Body of pancreas (tissue), 4 donors: ENCODE results near the gene CCDC136. TPM values are rescaled to one million over a fixed set of nuclear protein-coding genes. Genes with fewer than 3 reads are reported as not detected.
A peak's percentile ranks its signal among the peaks of the same experiment; 100 is the strongest.

Experiments
- ATAC-seq: fragments of 150-250 bp; one replicate; pipeline ENCODE4 v1.9.1; 2016
- DNase-seq, 4 donors: peaks; one replicate each; pipeline ENCODE4 v3.0.0-alpha.2; 2019
- H3K27ac ChIP-seq, 4 donors: fragments of 200-600 bp; sonication (generic); 1 replicate in 3 of 4; 2 replicates in 1 of 4; pipeline versions ENCODE4 v1.5.1 to v1.6.1; 2016 to 2019; ENCODE audit warnings: mild to moderate bottlenecking in 1 of 4, mixed read lengths in 1 of 4, moderate library complexity in 1 of 4
- H3K27me3 ChIP-seq, 2 donors: fragments of 200-600 bp; sonication (generic); one replicate each; pipeline ENCODE4 v1.6.0; 2016; ENCODE audit warnings: mild to moderate bottlenecking in 1 of 2
- H3K36me3 ChIP-seq, 2 donors: fragments of 200-600 bp; sonication (generic); replicated peaks in 1 of 2; 2 replicates each; pipeline ENCODE4 v1.5.1; 2016; ENCODE audit warnings: low read depth in 2 of 2; ENCODE audit not compliant: insufficient read depth in 1 of 2
- H3K4me1 ChIP-seq: fragments of 200-600 bp; sonication (generic); one replicate; pipeline ENCODE4 v1.6.0; 2016
- H3K4me3 ChIP-seq, 2 donors: fragments of 200-600 bp; sonication (generic); 1 replicate in 1 of 2; 2 replicates in 1 of 2; pipeline ENCODE4 v1.5.1; 2016 to 2019
- H3K9me3 ChIP-seq, 3 donors: fragments of 200-600 bp; sonication (generic); 1 replicate in 2 of 3; 2 replicates in 1 of 3; pipeline ENCODE4 v1.5.1; 2016
- CTCF ChIP-seq, 7 experiments: fragments of 450-650 bp in 4 of 7; fragments of 200-600 bp in 3 of 7; sonication (generic) in 3 of 7; IDR thresholded peaks; one replicate each; pipeline ENCODE4 v1.5.1; 2016 to 2019; ENCODE audit warnings: antibody characterized with exemption in 7 of 7
- POLR2A ChIP-seq, 3 donors: fragments of 450-650 bp; IDR thresholded peaks; one replicate each; pipeline ENCODE4 v1.6.1; 2016; ENCODE audit warnings: antibody characterized with exemption in 3 of 3, mild to moderate bottlenecking in 2 of 3
- WGBS, 2 donors: methylation state at CpG; one replicate each; pipeline ENCODE4 v1.1.5; 2017; 5-methylcytosine and 5-hydroxymethylcytosine counted together
- intact Hi-C: fragments of 100-400 bp; cut with DNase I; formaldehyde crosslinking; loops from one replicate; pipeline ENCODE4 v1.15.1; 2023
- total RNA-seq, 2 donors: library from RNA; depleted of rRNA; stranded (reverse); fragments of >200 nt; gene quantifications; one replicate each; pipeline ENCODE4 v1.1.0, GENCODE V29; 2016

CCDC136 gene
- total RNA-seq, 2 donors from 2014 or later = 0.99 to 3.6 TPM

DNA sequence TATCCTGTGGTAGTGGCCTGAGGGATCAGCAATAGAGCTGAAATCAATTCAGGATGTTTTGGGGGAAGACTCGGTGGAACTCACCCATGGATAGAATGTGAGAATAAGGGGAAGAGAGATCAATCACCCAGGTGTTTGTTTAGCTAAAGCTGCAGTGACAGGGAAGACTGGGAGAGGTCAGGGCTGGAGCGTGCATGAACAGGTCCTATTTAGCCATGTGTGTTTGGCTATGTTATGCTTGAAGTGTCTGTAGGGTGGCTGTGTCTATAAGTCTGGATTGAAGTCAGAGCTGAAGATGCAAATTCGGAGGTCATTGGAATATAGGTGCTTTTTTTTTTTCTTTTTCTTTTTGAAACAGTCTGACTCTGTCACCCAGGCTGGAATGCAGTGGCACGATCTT, 75.5 kb downstream of the CCDC136 start:
- TF ChIP-seq CTCF (IDR thresholded peaks at IDR 0.05) (no peak), POLR2A (IDR thresholded peaks at IDR 0.05) (no peak)
- intact Hi-C loops = no loop called here
- Histone ChIP-seq H3K36me3 (no peaks in the 10 kb centered on the region), H3K27ac (no peak overlapping the region), H3K27me3 (no peaks in the 10 kb centered on the region), H3K4me1 (peaks cover 33% of the 10 kb centered on the region), H3K9me3 (no peaks in the 10 kb centered on the region), H3K4me3 (no peak overlapping the region)
- ATAC-seq (no peak), DNase-seq (no peak)
- 88 to 90% methylated on average over 4 of the region's 4 CpGs for WGBS, 2 donors

GRCh38 chr7:128867842-128868623, 76.3 kb downstream of the CCDC136 start:
- DNase-seq (peak in 3 of 4 donors; percentile 24 to 51 (median 50)), ATAC-seq (no peak)
- no peak for TF ChIP-seq CTCF (IDR thresholded peaks at IDR 0.05)
- TF ChIP-seq POLR2A (IDR thresholded peaks at IDR 0.05) = no peak
- WGBS, 2 donors = 71 to 78% methylated on average over 11 of the region's 11 CpGs
- Histone ChIP-seq H3K27ac (no peak overlapping the region), H3K36me3 (no peaks in the 10 kb centered on the region), H3K27me3 (no peaks in the 10 kb centered on the region), H3K9me3 (no peaks in the 10 kb centered on the region), H3K4me1 (peaks cover 32% of the 10 kb centered on the region), H3K4me3 (no peak overlapping the region)
- intact Hi-C loops = no loop called here

DNA sequence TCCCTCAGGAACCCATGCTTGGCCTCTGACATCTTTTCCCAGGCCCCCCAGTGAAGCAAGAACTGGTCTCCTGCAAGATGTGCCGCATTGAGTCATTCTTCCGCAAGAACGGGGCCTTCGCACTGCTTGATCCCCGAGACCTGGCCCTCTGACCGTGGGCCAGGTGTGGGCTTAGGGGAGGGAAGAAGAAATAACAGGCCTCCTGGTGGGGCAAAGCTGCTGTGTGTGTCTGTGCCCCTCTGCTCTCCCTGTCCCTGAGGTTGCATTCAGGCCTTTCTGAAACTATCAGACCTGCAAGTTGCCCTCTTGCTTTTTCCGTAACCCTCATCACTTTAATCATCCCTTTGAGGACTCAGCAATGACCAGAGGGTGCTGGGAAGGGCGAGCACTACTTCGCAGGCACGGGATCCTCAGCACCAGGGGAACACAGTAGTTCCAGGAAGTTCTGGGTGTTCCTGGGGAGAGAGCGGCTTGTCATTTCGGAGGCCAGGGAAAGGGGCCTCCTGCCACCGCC, 76.9 kb downstream of the CCDC136 start:
- intact Hi-C loops = no loop called here
- Histone ChIP-seq H3K27me3 (no peaks in the 10 kb centered on the region), H3K36me3 (no peaks in the 10 kb centered on the region), H3K27ac (peak overlapping the region in 1 of 4 donors; percentile 51), H3K4me3 (peak overlapping the region; percentile 48 to 52), H3K4me1 (peaks cover 27% of the 10 kb centered on the region), H3K9me3 (no peaks in the 10 kb centered on the region)
- WGBS, 2 donors = 34 to 76% methylated on average over 7 to 13 of the region's 13 CpGs
- TF ChIP-seq CTCF (IDR thresholded peaks at IDR 0.05) (no peak), POLR2A (IDR thresholded peaks at IDR 0.05) (no peak)
- ATAC-seq (peak; percentile 30), DNase-seq (no peak)

DNA sequence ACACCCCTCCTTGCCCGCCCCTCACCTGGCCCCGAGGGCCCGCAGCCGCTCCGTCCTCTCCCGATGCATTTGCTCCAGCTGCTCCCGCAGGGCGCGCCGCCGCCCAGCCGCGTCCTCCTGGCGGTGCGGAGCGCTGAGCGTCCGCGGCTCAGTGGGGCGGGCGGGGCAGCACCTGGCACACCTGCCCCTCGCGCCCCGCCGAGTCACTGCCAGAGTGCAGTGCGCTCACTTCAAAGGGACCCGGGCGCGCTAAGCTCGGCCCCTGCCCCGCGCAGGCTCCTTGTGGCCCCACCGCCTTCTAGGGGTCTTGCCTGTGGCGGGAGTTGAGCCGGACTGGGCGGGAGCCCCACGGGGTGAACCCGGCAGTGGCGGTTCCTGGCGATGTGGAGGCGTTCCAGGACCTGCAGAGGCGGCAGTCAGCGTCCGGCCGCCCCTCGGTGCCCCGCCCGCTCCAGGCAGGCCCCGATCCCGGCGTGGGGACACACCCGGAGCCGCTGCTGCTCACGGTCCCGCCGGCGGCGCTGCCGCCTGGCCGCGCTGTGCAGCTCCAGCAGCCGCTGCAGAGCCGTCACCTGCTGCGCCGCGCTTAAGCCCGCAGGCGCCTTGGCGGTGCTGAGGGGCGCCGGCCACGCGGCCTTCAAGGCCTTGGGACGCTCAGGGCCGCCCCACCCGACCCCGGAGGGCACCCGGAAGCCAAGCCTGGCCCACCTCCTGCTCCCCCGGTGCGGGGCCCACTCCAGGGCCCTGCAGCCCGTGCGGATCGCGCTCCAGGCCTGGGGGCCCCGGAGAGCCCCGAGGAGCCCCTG, 77.6 kb downstream of the CCDC136 start:
- peaks cover 21% of the 10 kb centered on the region for H3K4me1 ChIP-seq
- H3K4me3 ChIP-seq = peak overlapping the region; percentile 48 to 52
- H3K36me3 ChIP-seq = no peaks in the 10 kb centered on the region
- DNase-seq (peak; percentile 57 to 73 (median 68)), ATAC-seq (peak; percentile 78)
- H3K27ac ChIP-seq = peak overlapping the region in 1 of 4 donors; percentile 51
- H3K27me3 ChIP-seq = no peaks in the 10 kb centered on the region
- 1% methylated on average over 44 of the region's 86 CpGs; no CpG with 5 or more reads in 1 of the 2 donors for WGBS, 2 donors
- intact Hi-C loops = no loop called here
- peak in 4 of 7 experiments; percentile 12 to 20 (median 17) for TF ChIP-seq CTCF (IDR thresholded peaks at IDR 0.05)
- TF ChIP-seq POLR2A (IDR thresholded peaks at IDR 0.05) = peak in 2 of 3 donors; percentile 33 to 36
- H3K9me3 ChIP-seq = no peaks in the 10 kb centered on the region
